Activated T-cell treated with anti-CD3 and anti-CD28 coated beads, Interleukin-2, amount 50 U/mL, for 24 hours (primary cell): ENCODE results near the gene RNLS.

Experiments
- DNase-seq: peaks from one replicate; pipeline ENCODE4 v3.0.0-alpha.2; 2020
- H3K27ac Mint-ChIP-seq: 2 replicates; pipeline ENCODE4 v1.8.0; 2020; ENCODE audit warnings: mild to moderate bottlenecking, mixed read lengths
- H3K27me3 Mint-ChIP-seq: 2 replicates; pipeline ENCODE4 v1.8.0; 2020; ENCODE audit warnings: mixed read lengths
- H3K36me3 Mint-ChIP-seq: 2 replicates; pipeline ENCODE4 v1.8.0; 2020; ENCODE audit warnings: low read depth, mixed read lengths
- H3K4me1 Mint-ChIP-seq: 2 replicates; pipeline ENCODE4 v1.8.0; 2020; ENCODE audit warnings: low read depth, mixed read lengths
- H3K4me3 Mint-ChIP-seq: 2 replicates; pipeline ENCODE4 v1.8.0; 2020; ENCODE audit warnings: mild to moderate bottlenecking, moderate library complexity, mixed read lengths
- H3K9me3 Mint-ChIP-seq: 2 replicates; pipeline ENCODE4 v1.8.0; 2020; ENCODE audit warnings: mixed read lengths

Gene RNLS

GRCh38 chr10:88583584-88583957, 453 bp upstream of the RNLS start:
- no peak for DNase-seq
- Mint-ChIP-seq H3K27me3 (peaks cover 4% of the 10 kb centered on the region), H3K9me3 (peaks cover 4% of the 10 kb centered on the region), H3K4me3 (peak overlapping the region; percentile 80), H3K4me1 (peaks cover 17% of the 10 kb centered on the region), H3K36me3 (no peaks in the 10 kb centered on the region), H3K27ac (peak overlapping the region; percentile 92)

- Mint-ChIP-seq H3K36me3 (no peaks in the 10 kb centered on the region), H3K4me1 (peaks cover 17% of the 10 kb centered on the region), H3K9me3 (peaks cover 4% of the 10 kb centered on the region), H3K27ac (peak overlapping the region; percentile 92), H3K27me3 (peaks cover 4% of the 10 kb centered on the region), H3K4me3 (peak overlapping the region; percentile 80)
- no peak for DNase-seq
These were observed 710 bp downstream of the RNLS start for GRCh38 chr10:88582411-88582805.

DNA sequence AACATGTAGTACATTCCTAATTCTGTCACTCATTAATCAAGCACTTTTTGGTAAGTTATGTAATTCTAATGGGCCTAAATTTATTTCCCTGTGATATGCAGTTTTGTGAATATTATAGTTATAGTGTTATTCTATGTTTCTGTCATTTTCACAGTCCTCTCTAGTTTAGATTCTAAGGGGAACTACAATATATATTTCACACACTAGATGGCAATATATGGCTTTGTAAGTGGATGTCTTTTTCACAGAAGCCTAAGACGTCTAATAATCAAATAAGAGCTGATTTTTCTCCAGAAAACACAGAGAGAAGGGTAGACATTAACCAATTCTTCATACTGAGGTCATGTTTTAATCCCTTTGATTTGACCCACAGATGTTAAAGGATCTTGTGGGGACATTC, 18.0 kb downstream of the RNLS start:
- Mint-ChIP-seq H3K27me3 (peaks cover 2% of the 10 kb centered on the region), H3K4me3 (no peak overlapping the region), H3K9me3 (no peaks in the 10 kb centered on the region), H3K27ac (no peak overlapping the region), H3K4me1 (peaks cover 2% of the 10 kb centered on the region), H3K36me3 (no peaks in the 10 kb centered on the region)
- DNase-seq, result no peak

DNA sequence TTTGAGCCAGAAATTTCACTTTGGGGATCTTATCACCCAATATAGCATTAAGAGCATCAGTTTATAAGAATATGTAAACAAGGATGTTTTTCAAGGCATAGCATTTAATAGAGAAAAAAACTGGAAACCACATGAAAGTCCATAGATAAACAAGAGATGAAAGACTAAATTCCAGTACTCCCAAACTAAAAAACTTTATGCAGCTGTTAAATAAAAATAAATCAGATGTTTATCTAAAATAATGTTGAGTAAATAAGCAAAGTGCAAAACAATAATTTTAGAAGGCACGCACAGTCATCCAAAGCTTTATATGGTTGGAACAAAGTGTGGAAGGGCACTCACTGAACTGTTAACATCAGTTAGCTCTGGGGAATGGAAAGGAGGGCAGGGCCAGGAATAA, 21.0 kb downstream of the RNLS start:
- Mint-ChIP-seq H3K4me3 (no peak overlapping the region), H3K4me1 (peaks cover 7% of the 10 kb centered on the region), H3K36me3 (no peaks in the 10 kb centered on the region), H3K27ac (no peak overlapping the region), H3K9me3 (no peaks in the 10 kb centered on the region), H3K27me3 (peaks cover 2% of the 10 kb centered on the region)
- no peak for DNase-seq

DNA sequence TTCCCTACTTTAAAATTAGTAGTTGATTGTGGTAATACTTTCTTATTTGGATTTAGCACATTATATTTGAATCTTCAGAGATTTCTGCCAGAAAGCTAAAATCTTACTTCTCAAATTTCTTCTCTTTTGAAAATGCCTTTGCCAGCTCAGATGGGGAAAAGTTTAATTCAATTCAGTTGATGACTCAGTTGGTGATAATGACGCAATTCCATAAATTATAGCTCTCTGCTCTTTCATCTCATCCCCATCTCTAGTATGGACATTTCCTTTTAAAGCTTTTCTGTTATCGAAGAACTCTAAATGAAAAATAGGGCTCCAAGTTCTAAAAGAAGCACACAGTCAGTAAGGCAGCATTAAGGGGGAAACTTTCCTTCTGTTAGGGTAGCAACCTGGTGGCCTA, 25.5 kb downstream of the RNLS start:
- no peak for DNase-seq
- H3K36me3 Mint-ChIP-seq, result no peaks in the 10 kb centered on the region
- H3K4me3 Mint-ChIP-seq, result no peak overlapping the region
- H3K4me1 Mint-ChIP-seq, result peaks cover 16% of the 10 kb centered on the region
- no peaks in the 10 kb centered on the region for H3K27me3 Mint-ChIP-seq
- no peaks in the 10 kb centered on the region for H3K9me3 Mint-ChIP-seq
- H3K27ac Mint-ChIP-seq, result no peak overlapping the region

DNA sequence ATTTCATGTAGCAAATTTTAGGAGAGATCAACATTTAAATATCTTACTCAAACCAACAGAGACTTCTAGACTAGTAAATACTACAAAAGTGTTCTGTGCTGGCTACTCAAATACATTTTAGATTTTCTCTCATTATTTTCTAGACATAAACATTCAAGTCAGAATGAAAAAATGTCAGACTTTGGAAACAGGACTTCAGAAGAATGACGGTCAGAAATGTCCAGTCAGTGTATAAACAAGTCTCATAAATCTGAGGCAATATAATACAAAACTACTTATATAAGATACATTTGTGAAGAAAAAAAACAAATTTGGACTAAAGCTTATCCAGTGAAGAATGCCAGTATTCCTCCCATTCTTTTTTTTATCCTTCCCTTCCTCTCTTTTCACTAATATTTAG, 25.9 kb downstream of the RNLS start:
- Mint-ChIP-seq H3K36me3 (no peaks in the 10 kb centered on the region), H3K4me3 (no peak overlapping the region), H3K4me1 (peaks cover 16% of the 10 kb centered on the region), H3K27me3 (no peaks in the 10 kb centered on the region), H3K27ac (no peak overlapping the region), H3K9me3 (no peaks in the 10 kb centered on the region)
- no peak for DNase-seq

- H3K4me1 Mint-ChIP-seq, result peaks cover 16% of the 10 kb centered on the region
- H3K4me3 Mint-ChIP-seq, result no peak overlapping the region
- H3K27ac Mint-ChIP-seq, result no peak overlapping the region
- no peaks in the 10 kb centered on the region for H3K27me3 Mint-ChIP-seq
- no peaks in the 10 kb centered on the region for H3K36me3 Mint-ChIP-seq
- no peak for DNase-seq
- H3K9me3 Mint-ChIP-seq, result no peaks in the 10 kb centered on the region
These were observed 27.8 kb downstream of the RNLS start for GRCh38 chr10:88555190-88555908.

- H3K4me1 Mint-ChIP-seq, result peaks cover 14% of the 10 kb centered on the region
- H3K4me3 Mint-ChIP-seq, result no peak overlapping the region
- H3K9me3 Mint-ChIP-seq, result no peaks in the 10 kb centered on the region
- no peaks in the 10 kb centered on the region for H3K27me3 Mint-ChIP-seq
- no peaks in the 10 kb centered on the region for H3K36me3 Mint-ChIP-seq
- DNase-seq, result no peak
- no peak overlapping the region for H3K27ac Mint-ChIP-seq
These were observed 29.9 kb downstream of the RNLS start for GRCh38 chr10:88553116-88553752.

- Mint-ChIP-seq H3K27ac (no peak overlapping the region), H3K27me3 (no peaks in the 10 kb centered on the region), H3K4me1 (peaks cover 10% of the 10 kb centered on the region), H3K4me3 (no peak overlapping the region), H3K36me3 (no peaks in the 10 kb centered on the region), H3K9me3 (no peaks in the 10 kb centered on the region)
- no peak for DNase-seq
These were observed 31.9 kb downstream of the RNLS start for GRCh38 chr10:88551246-88551645.

DNA sequence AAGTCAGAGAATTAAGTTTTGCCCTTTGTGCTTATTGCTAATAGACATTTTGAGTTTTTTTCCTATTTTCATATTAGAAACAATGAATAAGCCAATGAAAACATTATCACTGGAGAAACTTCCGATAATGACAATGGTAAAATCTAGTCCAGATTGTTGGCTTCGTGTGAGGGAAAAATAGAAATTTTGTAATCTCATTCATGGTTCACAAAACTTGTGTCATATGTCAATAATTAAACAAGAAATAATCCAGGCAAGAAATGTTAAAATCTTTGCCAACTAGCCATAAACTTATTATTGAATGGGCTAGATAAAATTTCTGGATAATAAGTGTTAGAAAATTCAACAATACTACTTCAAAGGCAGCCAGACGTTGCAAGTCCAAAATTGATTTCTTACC, 36.6 kb downstream of the RNLS start:
- Mint-ChIP-seq H3K4me3 (no peak overlapping the region), H3K27ac (no peak overlapping the region), H3K4me1 (peaks cover 1% of the 10 kb centered on the region), H3K9me3 (no peaks in the 10 kb centered on the region), H3K36me3 (no peaks in the 10 kb centered on the region), H3K27me3 (no peaks in the 10 kb centered on the region)
- DNase-seq, result no peak

GRCh38 chr10:88545359-88545758, 37.8 kb downstream of the RNLS start:
- H3K27ac Mint-ChIP-seq, result no peak overlapping the region
- no peak overlapping the region for H3K4me3 Mint-ChIP-seq

GRCh38 chr10:88544140-88544870, 38.8 kb downstream of the RNLS start:
- Mint-ChIP-seq H3K9me3 (no peaks in the 10 kb centered on the region), H3K4me1 (peaks cover 1% of the 10 kb centered on the region), H3K27ac (no peak overlapping the region), H3K27me3 (no peaks in the 10 kb centered on the region), H3K36me3 (no peaks in the 10 kb centered on the region), H3K4me3 (no peak overlapping the region)
- no peak for DNase-seq

More at GRCh38 chr10:88545359-88545758, 37.8 kb downstream of the RNLS start:
- H3K27me3 Mint-ChIP-seq, result no peaks in the 10 kb centered on the region
- no peak for DNase-seq
- H3K36me3 Mint-ChIP-seq, result no peaks in the 10 kb centered on the region
- no peaks in the 10 kb centered on the region for H3K9me3 Mint-ChIP-seq
- H3K4me1 Mint-ChIP-seq, result peaks cover 1% of the 10 kb centered on the region

DNA sequence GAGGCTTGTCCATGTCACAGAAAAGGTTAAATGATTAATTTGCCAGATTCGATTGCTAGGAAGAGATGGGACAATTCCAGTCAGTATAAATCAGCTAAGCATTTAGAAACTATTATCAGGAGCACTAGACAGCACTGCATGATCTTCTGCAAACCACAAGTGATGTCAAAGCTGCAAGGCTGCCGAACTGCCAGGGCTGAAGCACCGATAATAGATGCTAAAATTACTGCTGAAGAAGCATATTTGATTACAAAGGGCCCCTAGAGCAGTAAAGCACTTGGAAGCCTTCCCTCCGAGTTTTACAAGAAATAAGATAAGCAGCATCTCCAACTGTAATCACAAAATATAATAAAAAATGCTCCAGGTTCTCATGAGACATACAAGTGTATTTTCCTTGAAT, 40.6 kb downstream of the RNLS start:
- DNase-seq, result no peak
- Mint-ChIP-seq H3K27ac (no peak overlapping the region), H3K27me3 (no peaks in the 10 kb centered on the region), H3K4me1 (peaks cover 1% of the 10 kb centered on the region), H3K4me3 (no peak overlapping the region), H3K9me3 (no peaks in the 10 kb centered on the region), H3K36me3 (no peaks in the 10 kb centered on the region)

DNA sequence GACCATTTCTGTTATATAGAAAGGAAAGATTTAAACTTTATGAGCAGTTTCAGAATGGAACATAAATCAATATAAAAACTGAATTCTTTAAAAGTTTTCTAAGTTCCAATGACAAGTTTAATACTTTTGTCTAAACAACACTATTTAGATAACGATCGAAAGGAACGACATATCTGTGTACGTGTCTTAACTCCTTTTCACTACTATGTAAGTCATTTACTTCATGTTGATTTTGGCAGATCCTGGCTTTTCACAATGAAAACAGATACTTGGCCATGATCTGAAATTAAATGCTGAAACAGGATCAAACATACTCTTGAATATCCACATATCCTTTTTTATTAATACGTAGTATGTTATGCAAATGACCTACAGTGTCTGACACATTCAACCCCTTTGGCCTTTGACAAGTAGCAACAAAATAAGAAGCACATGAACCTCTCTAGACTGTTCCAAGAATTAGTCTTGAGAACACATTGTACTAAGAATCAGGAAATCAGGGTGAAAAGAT, 41.9 kb downstream of the RNLS start:
- no peak overlapping the region for H3K4me3 Mint-ChIP-seq
- H3K36me3 Mint-ChIP-seq, result no peaks in the 10 kb centered on the region
- H3K27me3 Mint-ChIP-seq, result no peaks in the 10 kb centered on the region
- H3K27ac Mint-ChIP-seq, result no peak overlapping the region
- DNase-seq, result no peak
- no peaks in the 10 kb centered on the region for H3K9me3 Mint-ChIP-seq
- peaks cover 1% of the 10 kb centered on the region for H3K4me1 Mint-ChIP-seq

DNA sequence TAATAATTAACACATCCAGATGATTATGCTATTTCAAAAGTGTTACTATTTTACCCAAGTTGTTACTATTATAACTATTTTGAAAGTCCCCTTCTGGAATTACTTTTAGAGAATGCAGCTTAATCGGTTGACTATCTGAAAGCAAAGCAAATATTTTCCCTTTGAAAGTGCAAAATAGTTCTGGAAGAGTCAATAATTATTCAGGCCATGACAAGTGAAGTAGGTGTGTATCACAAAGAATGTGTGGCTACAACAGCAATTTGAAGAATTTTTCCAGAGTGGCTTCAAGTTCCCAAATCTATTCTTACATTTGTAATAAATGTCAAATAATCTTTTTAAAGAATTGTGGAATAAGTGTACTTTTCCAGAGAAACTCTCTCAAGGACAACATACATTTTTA, 42.8 kb downstream of the RNLS start:
- Mint-ChIP-seq H3K9me3 (no peaks in the 10 kb centered on the region), H3K27ac (no peak overlapping the region), H3K36me3 (no peaks in the 10 kb centered on the region), H3K27me3 (no peaks in the 10 kb centered on the region), H3K4me3 (no peak overlapping the region), H3K4me1 (peaks cover 1% of the 10 kb centered on the region)
- no peak for DNase-seq
